Cardiac fibroblast (primary cell): ENCODE data around the gene THRB.

Experiments
- DNase-seq, 2 donors: peaks; one replicate each; pipeline versions ENCODE4 v3.0.0 to v3.0.0-alpha.2; 2010; ENCODE audit warnings: low read depth in 2 of 2
- H3K4me3 ChIP-seq, 2 donors: replicated peaks in 1 of 2; 1 replicate in 1 of 2; 2 replicates in 1 of 2; pipeline ENCODE4 v1.5.1; 2011; ENCODE audit warnings: low read depth in 2 of 2, low read length in 2 of 2, mild to moderate bottlenecking in 2 of 2, moderate library complexity in 1 of 2
- TF ChIP-seq, protein P1 (sequence below): IDR thresholded peaks from one replicate; pipeline ENCODE4 v1.5.1; 2011; ENCODE audit warnings: low read depth, mild to moderate bottlenecking, low read length, inconsistent platforms

THRB gene

DNA sequence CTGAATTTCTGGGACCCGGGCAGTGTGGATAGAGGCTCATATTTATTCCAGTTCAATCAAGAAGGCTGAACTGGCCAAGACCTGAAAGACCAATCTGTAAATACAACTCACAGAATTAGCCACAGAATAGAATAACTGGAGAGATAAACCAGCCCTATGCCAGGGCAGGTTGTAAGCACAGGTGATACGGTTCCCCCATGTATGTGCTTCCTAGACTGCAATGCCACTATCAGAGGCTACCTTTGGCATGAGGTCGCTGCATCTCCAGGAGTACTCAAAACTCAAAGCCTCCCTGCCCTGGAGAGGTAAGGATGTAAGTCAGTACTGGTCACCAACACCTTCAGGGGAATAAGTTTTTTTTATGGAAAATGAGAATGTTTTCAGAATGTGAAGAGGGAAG is 314.0 kb downstream of the THRB start:
- no peak for DNase-seq
- TF ChIP-seq, protein P1, sequence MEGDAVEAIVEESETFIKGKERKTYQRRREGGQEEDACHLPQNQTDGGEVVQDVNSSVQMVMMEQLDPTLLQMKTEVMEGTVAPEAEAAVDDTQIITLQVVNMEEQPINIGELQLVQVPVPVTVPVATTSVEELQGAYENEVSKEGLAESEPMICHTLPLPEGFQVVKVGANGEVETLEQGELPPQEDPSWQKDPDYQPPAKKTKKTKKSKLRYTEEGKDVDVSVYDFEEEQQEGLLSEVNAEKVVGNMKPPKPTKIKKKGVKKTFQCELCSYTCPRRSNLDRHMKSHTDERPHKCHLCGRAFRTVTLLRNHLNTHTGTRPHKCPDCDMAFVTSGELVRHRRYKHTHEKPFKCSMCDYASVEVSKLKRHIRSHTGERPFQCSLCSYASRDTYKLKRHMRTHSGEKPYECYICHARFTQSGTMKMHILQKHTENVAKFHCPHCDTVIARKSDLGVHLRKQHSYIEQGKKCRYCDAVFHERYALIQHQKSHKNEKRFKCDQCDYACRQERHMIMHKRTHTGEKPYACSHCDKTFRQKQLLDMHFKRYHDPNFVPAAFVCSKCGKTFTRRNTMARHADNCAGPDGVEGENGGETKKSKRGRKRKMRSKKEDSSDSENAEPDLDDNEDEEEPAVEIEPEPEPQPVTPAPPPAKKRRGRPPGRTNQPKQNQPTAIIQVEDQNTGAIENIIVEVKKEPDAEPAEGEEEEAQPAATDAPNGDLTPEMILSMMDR: no peak
- H3K4me3 ChIP-seq: no peak overlapping the region

DNA sequence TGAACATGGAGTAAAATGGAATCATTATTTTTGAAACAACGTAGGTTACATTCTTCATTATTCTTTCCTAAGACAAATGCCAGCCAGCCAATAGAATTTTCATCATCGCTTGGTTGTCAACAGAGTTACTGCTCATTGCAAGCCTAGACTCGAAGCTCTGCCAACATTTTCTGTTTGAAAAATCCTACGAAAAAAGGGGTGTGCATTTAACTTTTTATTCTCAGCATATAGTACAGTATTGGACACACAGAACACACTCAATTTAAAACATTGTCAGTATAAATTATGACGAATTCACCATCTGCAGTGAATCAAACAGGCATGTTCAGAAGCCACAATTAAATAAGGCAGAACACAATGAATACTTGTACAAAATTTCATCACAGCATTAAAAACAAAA is 317.4 kb downstream of the THRB start:
- no peak overlapping the region for H3K4me3 ChIP-seq
- DNase-seq: no peak
- TF ChIP-seq, protein P1: no peak

DNA sequence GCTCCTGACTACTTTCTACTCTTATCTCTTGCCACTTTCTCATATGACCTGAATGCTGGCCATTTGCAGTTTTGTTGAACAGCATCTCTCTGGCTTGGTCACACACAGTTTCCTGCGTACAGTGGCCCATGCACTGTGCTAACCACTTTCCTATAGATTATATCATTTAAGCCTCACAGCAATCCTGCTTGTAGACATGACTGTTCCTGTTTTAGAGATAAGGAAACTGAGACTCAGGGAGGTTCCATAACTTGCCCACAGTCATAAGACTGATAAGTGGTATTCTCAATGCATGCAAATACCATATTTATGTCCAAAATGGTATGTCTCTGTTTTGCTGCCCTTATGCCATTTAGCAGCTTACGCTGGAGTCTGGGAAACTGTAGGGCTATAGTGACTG is 320.0 kb downstream of the THRB start:
- no peak overlapping the region for H3K4me3 ChIP-seq
- TF ChIP-seq, protein P1: no peak
- no peak for DNase-seq

DNA sequence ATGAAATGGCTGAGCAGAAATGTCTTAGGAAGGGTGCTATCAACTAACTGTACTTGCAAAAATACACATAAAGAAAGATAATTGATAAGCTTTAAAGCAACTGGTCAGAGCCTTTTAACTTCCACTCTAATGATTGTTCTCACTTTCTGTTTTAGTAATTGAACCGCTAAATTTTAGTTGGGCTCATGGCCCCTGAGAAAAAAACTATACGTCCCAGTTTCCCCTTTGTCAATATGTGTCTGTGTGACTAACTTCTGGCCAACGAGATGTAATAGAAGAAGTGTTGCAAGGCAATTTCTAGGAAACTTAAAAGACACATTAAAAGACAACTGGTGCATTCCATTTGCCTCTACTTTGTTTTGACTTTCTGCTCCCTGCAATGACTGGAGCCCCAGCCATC is 325.7 kb downstream of the THRB start:
- no peak overlapping the region for H3K4me3 ChIP-seq
- no peak for DNase-seq
- TF ChIP-seq, protein P1: no peak

DNA sequence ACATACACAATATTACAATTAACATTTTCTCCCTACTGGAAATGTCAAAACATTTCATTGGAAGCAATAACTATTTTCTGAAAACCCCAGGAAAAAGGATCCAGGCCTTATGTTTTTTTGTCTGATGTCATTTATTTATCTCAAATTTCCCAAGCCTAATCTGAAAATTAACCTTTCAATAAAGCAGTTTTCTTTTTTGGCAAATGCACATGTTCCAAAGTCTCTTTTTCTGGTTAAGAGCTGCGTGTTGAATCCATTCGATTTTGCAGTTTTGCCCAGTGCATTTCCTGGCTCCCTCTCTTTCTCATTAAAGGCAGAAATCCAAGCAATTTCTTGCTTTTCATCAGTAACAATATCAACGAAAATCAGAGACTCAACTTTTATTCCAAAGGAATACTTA is 327.2 kb downstream of the THRB start:
- no peak overlapping the region for H3K4me3 ChIP-seq
- TF ChIP-seq, protein P1: no peak
- DNase-seq: no peak

DNA sequence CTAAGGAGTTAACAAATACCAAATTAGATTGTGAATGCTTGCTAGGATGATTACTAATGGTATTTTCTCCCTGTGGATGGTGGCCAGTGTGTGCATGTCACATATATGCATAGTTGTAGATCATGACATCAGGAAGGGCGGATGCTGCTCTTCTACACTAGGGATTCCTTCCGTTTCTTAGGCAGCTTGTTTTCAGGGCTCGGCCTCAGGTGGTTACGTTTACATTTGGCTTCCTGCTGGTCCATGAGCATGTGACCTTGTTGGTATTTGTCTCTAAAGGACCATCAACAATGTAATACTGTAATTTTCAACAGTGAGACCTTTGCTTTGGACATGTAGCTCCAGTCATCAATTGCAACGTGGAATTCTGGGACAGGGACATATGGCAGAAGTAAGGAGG is 328.1 kb downstream of the THRB start:
- TF ChIP-seq, protein P1: no peak
- DNase-seq: no peak
- H3K4me3 ChIP-seq: no peak overlapping the region

DNA sequence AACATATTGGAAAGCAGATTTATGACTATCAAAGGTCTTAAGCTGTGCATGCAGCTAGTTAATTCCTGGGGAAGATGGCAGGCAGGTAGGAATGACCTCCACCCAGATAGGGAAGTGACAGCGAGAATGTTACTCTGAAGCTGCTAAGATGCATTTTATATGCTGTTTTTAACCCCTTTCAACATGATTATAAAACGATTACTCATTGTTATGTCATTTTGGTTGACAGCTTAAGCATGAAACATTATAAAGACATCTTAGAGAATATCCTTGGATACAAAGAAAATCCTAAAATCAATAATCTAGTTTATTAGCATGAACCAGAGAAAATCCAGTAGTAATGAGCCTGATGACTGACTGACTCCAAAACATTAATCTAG is 329.1 kb downstream of the THRB start:
- TF ChIP-seq, protein P1: no peak
- DNase-seq: no peak
- no peak overlapping the region for H3K4me3 ChIP-seq
